ENCODE results near the gene OR51I1. TPM values are rescaled to one million over a fixed set of nuclear protein-coding genes. Genes with fewer than 3 reads are reported as not detected.

Gene OR51I1
- total RNA-seq, 4 donors from 2014 or later = not detected

GRCh38 chr11:5443835-5444393 is 2.6 kb upstream of the OR51I1 start:
- TF ChIP-seq POLR2A (IDR thresholded peaks at IDR 0.05) (no peak), CTCF (IDR thresholded peaks at IDR 0.05 in 4 of 5, conservative IDR thresholded peaks at IDR 0.05 in 1 of 5) (no peak)
- Histone ChIP-seq H3K4me3 (no peak overlapping the region), H3K9me3 (no peaks in the 10 kb centered on the region), H3K27me3 (no peaks in the 10 kb centered on the region), H3K36me3 (no peaks in the 10 kb centered on the region), H3K27ac (no peak overlapping the region), H3K4me1 (no peaks in the 10 kb centered on the region)
- intact Hi-C loops (cut with DNase I; ENCODE audit: low total_unique reads) = no loop called here
- no peak for ATAC-seq
- no peak for DNase-seq
- in situ Hi-C loops (cut with MboI; ENCODE audit: low sequenced_read_pairs in 4 of 4) = no loop called here

GRCh38 chr11:5423131-5423530 is 18.2 kb downstream of the OR51I1 start:
- intact Hi-C loops (cut with DNase I; ENCODE audit: low total_unique reads) (no loop called here), in situ Hi-C loops (cut with MboI; ENCODE audit: low sequenced_read_pairs in 4 of 4) (no loop called here)
- H3K27me3 ChIP-seq = no peaks in the 10 kb centered on the region
- TF ChIP-seq POLR2A (IDR thresholded peaks at IDR 0.05) = no peak
- TF ChIP-seq CTCF (IDR thresholded peaks at IDR 0.05 in 4 of 5, conservative IDR thresholded peaks at IDR 0.05 in 1 of 5) = no peak
- ATAC-seq = no peak
- H3K36me3 ChIP-seq = no peaks in the 10 kb centered on the region
- no peak for DNase-seq
- H3K9me3 ChIP-seq = no peaks in the 10 kb centered on the region
- no peak overlapping the region for H3K27ac ChIP-seq
- H3K4me3 ChIP-seq = no peak overlapping the region
- H3K4me1 ChIP-seq = no peaks in the 10 kb centered on the region

- in situ Hi-C loops (cut with MboI; ENCODE audit: low sequenced_read_pairs in 4 of 4) (no loop called here), intact Hi-C loops (cut with DNase I; ENCODE audit: low total_unique reads) (no loop called here)
- Histone ChIP-seq H3K4me3 (no peak within 1 kb of the TSS), H3K4me1 (no peaks in the 10 kb centered on the region), H3K27ac (no peak within 1 kb of the TSS), H3K9me3 (no peaks in the 10 kb centered on the region), H3K36me3 (no peaks in the 10 kb centered on the region), H3K27me3 (no peaks in the 10 kb centered on the region)
- DNase-seq = no peak
- ATAC-seq = no peak
- TF ChIP-seq CTCF (IDR thresholded peaks at IDR 0.05 in 4 of 5, conservative IDR thresholded peaks at IDR 0.05 in 1 of 5) (no peak), POLR2A (IDR thresholded peaks at IDR 0.05) (no peak)
These were observed 19.5 kb downstream of the OR51I1 start, which contains the start of gene OR51Q1 for GRCh38 chr11:5421811-5422210. OR51Q1 (plus strand) TSS chr11:5422111; CDS start chr11:5422201, 90 bp downstream.

- Histone ChIP-seq H3K27ac (no peak overlapping the region), H3K4me1 (no peaks in the 10 kb centered on the region), H3K36me3 (no peaks in the 10 kb centered on the region), H3K27me3 (no peaks in the 10 kb centered on the region), H3K4me3 (no peak overlapping the region), H3K9me3 (no peaks in the 10 kb centered on the region)
- TF ChIP-seq POLR2A (IDR thresholded peaks at IDR 0.05) = no peak
- no peak for TF ChIP-seq CTCF (IDR thresholded peaks at IDR 0.05 in 4 of 5, conservative IDR thresholded peaks at IDR 0.05 in 1 of 5)
- intact Hi-C loops (cut with DNase I; ENCODE audit: low total_unique reads) = no loop called here
- in situ Hi-C loops (cut with MboI; ENCODE audit: low sequenced_read_pairs in 4 of 4) = no loop called here
- no peak for DNase-seq
- no peak for ATAC-seq
These were observed 20.3 kb downstream of the OR51I1 start for GRCh38 chr11:5420993-5421392.

GRCh38 chr11:5405173-5405572 is 36.1 kb downstream of the OR51I1 start:
- Histone ChIP-seq H3K27me3 (no peaks in the 10 kb centered on the region), H3K27ac (no peak overlapping the region), H3K9me3 (no peaks in the 10 kb centered on the region), H3K4me1 (no peaks in the 10 kb centered on the region), H3K36me3 (no peaks in the 10 kb centered on the region), H3K4me3 (no peak overlapping the region)
- TF ChIP-seq POLR2A (IDR thresholded peaks at IDR 0.05) (no peak), CTCF (IDR thresholded peaks at IDR 0.05 in 4 of 5, conservative IDR thresholded peaks at IDR 0.05 in 1 of 5) (no peak)
- in situ Hi-C loops (cut with MboI; ENCODE audit: low sequenced_read_pairs in 4 of 4) (no loop called here), intact Hi-C loops (cut with DNase I; ENCODE audit: low total_unique reads) (no loop called here)
- ATAC-seq = no peak
- no peak for DNase-seq

All from gastrocnemius medialis (tissue), 4 donors.